Measurements from ENCODE around the gene UNC79.

DNA sequence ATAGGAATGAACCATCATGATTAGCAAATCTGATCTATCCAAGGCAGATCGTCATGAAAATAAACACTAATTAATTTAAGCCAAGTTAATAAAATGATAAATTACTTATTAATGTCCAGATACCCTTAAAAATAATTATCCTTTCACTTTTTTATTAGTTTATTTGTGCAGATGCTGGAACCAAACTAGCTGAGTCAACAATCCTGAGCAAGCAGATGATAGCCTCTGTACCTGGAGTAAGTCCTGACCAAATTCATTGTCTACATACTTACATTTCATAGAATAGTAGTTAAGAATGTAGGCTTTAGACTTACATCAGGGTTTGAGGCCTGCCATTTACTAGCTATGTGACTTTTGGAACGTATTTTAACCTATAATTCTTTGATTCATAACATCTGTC, 251.7 kb downstream of the UNC79 start:
- TF ChIP-seq, protein P1, sequence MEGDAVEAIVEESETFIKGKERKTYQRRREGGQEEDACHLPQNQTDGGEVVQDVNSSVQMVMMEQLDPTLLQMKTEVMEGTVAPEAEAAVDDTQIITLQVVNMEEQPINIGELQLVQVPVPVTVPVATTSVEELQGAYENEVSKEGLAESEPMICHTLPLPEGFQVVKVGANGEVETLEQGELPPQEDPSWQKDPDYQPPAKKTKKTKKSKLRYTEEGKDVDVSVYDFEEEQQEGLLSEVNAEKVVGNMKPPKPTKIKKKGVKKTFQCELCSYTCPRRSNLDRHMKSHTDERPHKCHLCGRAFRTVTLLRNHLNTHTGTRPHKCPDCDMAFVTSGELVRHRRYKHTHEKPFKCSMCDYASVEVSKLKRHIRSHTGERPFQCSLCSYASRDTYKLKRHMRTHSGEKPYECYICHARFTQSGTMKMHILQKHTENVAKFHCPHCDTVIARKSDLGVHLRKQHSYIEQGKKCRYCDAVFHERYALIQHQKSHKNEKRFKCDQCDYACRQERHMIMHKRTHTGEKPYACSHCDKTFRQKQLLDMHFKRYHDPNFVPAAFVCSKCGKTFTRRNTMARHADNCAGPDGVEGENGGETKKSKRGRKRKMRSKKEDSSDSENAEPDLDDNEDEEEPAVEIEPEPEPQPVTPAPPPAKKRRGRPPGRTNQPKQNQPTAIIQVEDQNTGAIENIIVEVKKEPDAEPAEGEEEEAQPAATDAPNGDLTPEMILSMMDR (IDR thresholded peaks at IDR 0.05): no peak
- TF ChIP-seq POLR2A (IDR thresholded peaks at IDR 0.05): no peak

Measured in thyroid gland (tissue), 4 donors.